PC-3 (cell line): ENCODE measurements around the gene PTGES2. TPM values are rescaled to one million over a fixed set of nuclear protein-coding genes. Genes with fewer than 3 reads are reported as not detected.
A peak's percentile ranks its signal among the peaks of the same experiment; 100 is the strongest.

Experiments
- ATAC-seq: fragments of 200-7000 bp; cut with Tn5 transposase; 2 replicates; pipeline ENCODE4 v1.9.1; 2020; ENCODE audit warnings: mild to moderate bottlenecking, moderate library complexity
- BruUV-seq: library from RNA; stranded (reverse); fragments of 400-500 nt; replicated peaks from 2 replicates; lab custom pipeline; 2021; lab: Mats Ljungman, UMichigan
- CTCF ChIA-PET: fragments of 300-600 bp; sonication (Branson Sonifier 250); formaldehyde crosslinking; loops from one replicate; lab custom pipeline; 2022; ENCODE audit warnings: antibody characterized with exemption; lab: Charles Lee
- POLR2A ChIA-PET: fragments of 300-600 bp; sonication (Branson Sonifier 250); formaldehyde crosslinking; loops from one replicate; lab custom pipeline; 2022; ENCODE audit warnings: antibody characterized with exemption; ENCODE audit not compliant: unreplicated experiment; lab: Charles Lee
- DNase-seq: peaks from one replicate; pipeline ENCODE4 v3.0.0-alpha.2; 2015
- H2AFZ ChIP-seq: fragments of 300-600 bp; sonication (generic); 2 replicates; pipeline ENCODE4 v1.6.0; 2016; ENCODE audit warnings: antibody characterized with exemption, low read length
- H3F3A ChIP-seq: fragments of 300-600 bp; sonication (generic); one replicate; pipeline ENCODE4 v1.6.0; 2017; ENCODE audit warnings: antibody characterized with exemption, low read length, control low read depth, mild to moderate bottlenecking; ENCODE audit not compliant: unreplicated experiment
- H3K27ac ChIP-seq: fragments of 300-600 bp; sonication (generic); 2 replicates; pipeline ENCODE4 v1.5.1; 2016; ENCODE audit warnings: mild to moderate bottlenecking, low read length
- H3K27me3 ChIP-seq: fragments of 300-600 bp; sonication (generic); 2 replicates; pipeline ENCODE4 v1.6.1; 2016; ENCODE audit warnings: low read length, mixed read lengths
- H3K36me3 ChIP-seq: fragments of 300-600 bp; sonication (generic); 2 replicates; pipeline ENCODE4 v1.6.1; 2016; ENCODE audit warnings: low read depth, mixed run types, low read length, mixed read lengths
- H3K4me1 ChIP-seq: fragments of 300-600 bp; sonication (generic); 2 replicates; pipeline ENCODE4 v1.5.1; 2016; ENCODE audit warnings: low read length; ENCODE audit not compliant: insufficient read depth
- H3K4me2 ChIP-seq: fragments of 300-600 bp; sonication (generic); 2 replicates; pipeline ENCODE4 v1.6.0; 2016; ENCODE audit warnings: low read length
- H3K4me3 ChIP-seq: fragments of 300-600 bp; sonication (generic); 2 replicates; pipeline ENCODE4 v1.5.1; 2016; ENCODE audit warnings: mild to moderate bottlenecking, low read length, mixed read lengths
- H3K79me2 ChIP-seq: fragments of 300-600 bp; sonication (generic); 2 replicates; pipeline ENCODE4 v1.6.1; 2017; ENCODE audit warnings: low read length, mixed read lengths
- H3K9ac ChIP-seq: fragments of 300-600 bp; sonication (generic); 2 replicates; pipeline ENCODE4 v1.6.0; 2016; ENCODE audit warnings: mild to moderate bottlenecking, low read length
- H3K9me2 ChIP-seq: fragments of 300-600 bp; sonication (generic); replicated peaks from 2 replicates; pipeline ENCODE4 v1.6.1; 2016; ENCODE audit warnings: mixed run types, low read length, mixed read lengths
- H3K9me3 ChIP-seq: fragments of 300-600 bp; sonication (generic); 2 replicates; pipeline ENCODE4 v1.6.1; 2016; ENCODE audit warnings: low read length, mixed read lengths
- H4K20me1 ChIP-seq: fragments of 300-600 bp; sonication (generic); 2 replicates; pipeline ENCODE4 v1.6.1; 2016; ENCODE audit warnings: low read length, mixed read lengths
- EZH2 ChIP-seq: fragments of 300-600 bp; sonication (generic); IDR thresholded peaks from one replicate; pipeline ENCODE4 v1.6.1; 2017; ENCODE audit warnings: antibody characterized with exemption, mild to moderate bottlenecking, low read length; ENCODE audit not compliant: unreplicated experiment
- EZH2phosphoT487 ChIP-seq: fragments of 300-600 bp; sonication (generic); IDR thresholded peaks from 2 replicates; pipeline ENCODE4 v1.6.1; 2018; ENCODE audit warnings: mild to moderate bottlenecking, antibody characterized with exemption, low read length, borderline replicate concordance
- intact Hi-C: fragments of 100-400 bp; cut with micrococcal nuclease; formaldehyde crosslinking; loops from 2 replicates; pipeline ENCODE4 v1.9.0; 2023
- total RNA-seq: library from RNA; depleted of rRNA; stranded (reverse); fragments of >200 nt; gene quantifications from 2 replicates; pipeline ENCODE4 v1.2.3, GENCODE V29; 2014
- TF ChIP-seq, protein P1 (sequence below): fragments of 300-600 bp; sonication (generic); conservative IDR thresholded peaks from 2 replicates; pipeline ENCODE4 v1.5.1; 2017; ENCODE audit warnings: antibody characterized with exemption, low read depth, mild to moderate bottlenecking, low read length

The PTGES2 gene
- total RNA-seq, 1 experiment from 2014 or later = 258 TPM

DNA sequence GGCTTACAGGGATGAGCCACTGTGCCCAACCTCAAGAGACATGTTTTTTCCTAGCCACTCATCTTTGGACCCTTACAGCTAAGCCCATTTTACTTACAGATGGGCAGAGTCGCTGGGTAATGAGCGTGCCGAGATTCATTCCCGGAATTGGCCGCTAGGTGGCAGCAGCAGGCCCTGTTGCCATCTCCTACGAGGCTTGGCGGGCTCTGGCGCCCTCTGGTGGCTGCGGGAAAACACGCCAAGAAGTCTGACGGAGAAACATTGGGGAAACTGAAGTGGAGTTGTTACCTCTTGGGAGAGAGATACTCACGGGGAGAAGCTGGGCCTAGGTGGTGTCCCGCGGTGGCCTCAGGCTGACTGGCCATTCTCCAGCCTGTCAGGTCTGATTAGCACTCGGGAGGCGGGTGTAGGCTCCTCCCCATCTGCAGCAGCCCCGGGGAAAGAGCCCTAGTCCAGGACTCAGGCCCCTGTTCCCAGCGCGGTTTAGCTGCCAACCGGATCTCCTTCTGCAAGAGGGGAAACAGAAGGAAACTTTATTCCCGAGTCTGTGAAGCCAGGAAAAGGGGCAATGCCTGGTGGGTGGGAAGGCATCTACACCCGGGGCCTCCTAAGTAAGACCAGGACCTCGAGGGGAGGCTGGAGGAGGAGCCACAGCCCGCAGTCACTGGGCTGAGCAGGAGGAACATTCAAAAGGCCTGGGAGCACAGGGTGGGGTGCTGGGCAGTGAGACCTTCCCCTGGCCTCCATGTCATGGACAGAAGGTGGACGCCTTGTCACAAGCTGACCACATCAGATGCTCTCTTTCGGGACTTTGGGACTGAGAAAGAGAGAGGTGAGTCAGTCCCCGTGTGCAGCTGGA lies 9.7 kb downstream of the PTGES2 start:
- Histone ChIP-seq H3K27ac (peak overlapping the region; percentile 35; the same call in 1 of the 2 replicates), H3K27me3 (no peaks in the 10 kb centered on the region), H3K4me2 (peak overlapping the region; percentile 64), H3K9me2 (no peaks in the 10 kb centered on the region), H3K36me3 (peaks cover 3% of the 10 kb centered on the region; the same call in 1 of the 2 replicates), H4K20me1 (no peaks in the 10 kb centered on the region), H3F3A (no peaks in the 10 kb centered on the region), H3K4me1 (peaks cover 6% of the 10 kb centered on the region), H3K9ac (no peak overlapping the region), H3K4me3 (no peak overlapping the region), H3K9me3 (no peaks in the 10 kb centered on the region), H3K79me2 (no peaks in the 10 kb centered on the region), H2AFZ (no peak overlapping the region)
- ATAC-seq (peak; percentile 73), DNase-seq (peak; percentile 89)
- ChIA-PET CTCF (interaction anchor here (0.8 to 1.7 kb wide), 6 partner anchors 19 to 316 kb away, joined by 3 to 7 read pairs (median 4); partner anchors contain the start of gene EEIG1), POLR2A (no interaction called here)
- TF ChIP-seq EZH2 (no peak), EZH2phosphoT487 (no peak)
- TF ChIP-seq, protein P1, sequence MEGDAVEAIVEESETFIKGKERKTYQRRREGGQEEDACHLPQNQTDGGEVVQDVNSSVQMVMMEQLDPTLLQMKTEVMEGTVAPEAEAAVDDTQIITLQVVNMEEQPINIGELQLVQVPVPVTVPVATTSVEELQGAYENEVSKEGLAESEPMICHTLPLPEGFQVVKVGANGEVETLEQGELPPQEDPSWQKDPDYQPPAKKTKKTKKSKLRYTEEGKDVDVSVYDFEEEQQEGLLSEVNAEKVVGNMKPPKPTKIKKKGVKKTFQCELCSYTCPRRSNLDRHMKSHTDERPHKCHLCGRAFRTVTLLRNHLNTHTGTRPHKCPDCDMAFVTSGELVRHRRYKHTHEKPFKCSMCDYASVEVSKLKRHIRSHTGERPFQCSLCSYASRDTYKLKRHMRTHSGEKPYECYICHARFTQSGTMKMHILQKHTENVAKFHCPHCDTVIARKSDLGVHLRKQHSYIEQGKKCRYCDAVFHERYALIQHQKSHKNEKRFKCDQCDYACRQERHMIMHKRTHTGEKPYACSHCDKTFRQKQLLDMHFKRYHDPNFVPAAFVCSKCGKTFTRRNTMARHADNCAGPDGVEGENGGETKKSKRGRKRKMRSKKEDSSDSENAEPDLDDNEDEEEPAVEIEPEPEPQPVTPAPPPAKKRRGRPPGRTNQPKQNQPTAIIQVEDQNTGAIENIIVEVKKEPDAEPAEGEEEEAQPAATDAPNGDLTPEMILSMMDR = peak; percentile 99
- no TSS peak for BruUV-seq
- intact Hi-C loops = no loop called here

DNA sequence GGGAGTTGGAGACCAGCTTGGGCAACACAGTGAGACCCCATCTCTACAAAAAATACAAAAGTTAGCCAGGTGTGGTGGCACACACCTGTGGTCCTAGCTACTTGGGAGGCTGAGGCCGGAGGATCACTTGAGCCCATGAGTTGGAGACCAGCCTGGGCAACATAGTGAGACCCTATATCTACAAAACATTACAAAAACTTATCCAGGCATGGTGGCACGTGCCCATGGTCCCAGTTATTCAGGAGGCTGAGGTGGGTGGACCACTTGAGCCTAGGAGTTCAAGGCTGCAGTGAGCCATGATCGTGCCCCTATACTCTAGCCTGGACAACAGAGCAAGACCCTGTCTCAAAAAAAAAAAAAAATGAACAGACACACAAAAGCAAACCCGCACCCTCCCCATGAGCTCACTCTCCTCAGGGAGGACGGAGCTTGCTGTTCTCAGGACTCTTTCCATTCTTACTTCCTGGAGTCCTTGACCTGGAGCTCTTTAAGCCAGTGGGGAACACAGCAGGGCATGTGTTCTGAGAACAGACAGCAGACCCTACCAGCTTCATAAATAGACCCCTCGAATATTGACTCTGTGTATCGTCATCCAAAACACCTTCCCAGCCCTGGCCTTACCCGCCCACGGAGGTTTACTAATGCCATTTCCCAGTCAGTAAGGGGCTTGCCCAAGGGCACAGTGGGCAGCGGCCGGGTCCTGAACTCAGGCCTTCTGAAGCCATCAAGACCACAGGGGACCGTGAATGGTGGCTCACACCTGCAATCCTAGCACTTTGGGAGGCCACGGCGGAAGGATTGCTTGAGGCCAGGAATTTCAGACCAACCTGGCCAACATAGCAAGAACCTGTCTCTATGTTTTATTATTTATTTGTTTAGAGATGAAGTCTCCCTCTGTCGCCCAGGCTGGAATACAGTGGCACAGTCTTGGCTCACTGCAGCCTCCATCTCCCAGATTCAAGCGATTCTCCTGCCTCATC lies 11.1 kb downstream of the PTGES2 start:
- no peaks in the 10 kb centered on the region for H3F3A ChIP-seq
- H3K9ac ChIP-seq = no peak overlapping the region
- no peaks in the 10 kb centered on the region for H3K9me3 ChIP-seq
- H3K4me3 ChIP-seq = no peak overlapping the region
- TF ChIP-seq EZH2 (no peak), EZH2phosphoT487 (no peak)
- TF ChIP-seq, protein P1 = no peak
- ChIA-PET CTCF (interaction anchor here (0.6 kb wide), 1 partner anchor 36 kb away, joined by 3 read pairs; no protein-coding TSS in a partner anchor), POLR2A (interaction anchor here (0.6 kb wide), 1 partner anchor 161 kb away, joined by 3 read pairs; no protein-coding TSS in a partner anchor)
- DNase-seq = no peak
- peaks cover 6% of the 10 kb centered on the region for H3K4me1 ChIP-seq
- H3K9me2 ChIP-seq = no peaks in the 10 kb centered on the region
- H3K36me3 ChIP-seq = peaks cover 3% of the 10 kb centered on the region; the same call in 1 of the 2 replicates
- no peak overlapping the region for H3K4me2 ChIP-seq
- H3K79me2 ChIP-seq = no peaks in the 10 kb centered on the region
- no peak for ATAC-seq
- no peak overlapping the region for H2AFZ ChIP-seq
- no TSS peak for BruUV-seq
- H4K20me1 ChIP-seq = no peaks in the 10 kb centered on the region
- intact Hi-C loops = no loop called here
- no peak overlapping the region for H3K27ac ChIP-seq
- no peaks in the 10 kb centered on the region for H3K27me3 ChIP-seq
